GM18526 (cell line): Measurements from ENCODE around the gene SERINC5.

Source experiments
- POLR2A ChIP-seq: IDR thresholded peaks from 3 replicates; pipeline ENCODE4 v1.6.1; 2011; ENCODE audit not compliant: insufficient read length; ENCODE audit errors: extremely low read depth

The SERINC5 gene

DNA sequence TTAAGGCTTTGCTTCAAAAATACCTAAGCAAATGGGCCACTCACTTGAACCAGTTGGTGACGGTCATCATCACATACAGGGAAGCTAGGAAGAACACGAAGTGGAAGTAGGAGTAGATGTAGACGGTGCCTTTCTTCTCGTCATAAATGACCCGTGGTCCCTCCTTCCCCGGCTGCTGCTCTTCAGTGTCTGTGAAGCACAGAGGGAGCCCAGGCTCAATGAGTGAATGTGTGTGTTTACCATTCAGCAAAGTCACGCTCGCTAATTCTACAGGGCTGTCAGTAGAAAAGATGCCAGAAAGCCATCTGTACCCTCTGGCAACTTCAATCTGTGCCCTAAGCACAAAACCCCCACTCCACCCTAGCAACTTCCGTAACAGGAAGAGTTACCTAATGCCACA lies 109.8 kb downstream of the SERINC5 start:
- no peak for TF ChIP-seq POLR2A

DNA sequence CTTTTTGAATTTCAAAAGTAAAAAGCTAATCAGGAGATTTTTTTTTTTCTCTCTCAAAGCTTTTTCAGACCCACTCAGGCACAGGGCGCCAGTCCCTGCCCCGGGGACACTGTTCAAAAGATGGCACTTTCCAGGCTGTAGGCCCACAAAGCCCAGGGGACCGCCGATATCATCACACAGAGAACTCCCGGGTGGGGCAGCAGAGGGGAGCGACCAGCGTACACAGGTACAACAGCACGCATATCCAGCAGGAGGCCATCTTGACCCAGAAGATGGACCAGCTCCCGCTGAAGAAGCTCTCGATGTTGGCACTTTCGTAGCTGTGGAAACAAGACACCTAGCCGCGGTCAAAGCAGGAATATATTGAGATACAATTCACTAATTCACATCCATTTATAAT lies 112.4 kb downstream of the SERINC5 start:
- TF ChIP-seq POLR2A = no peak

DNA sequence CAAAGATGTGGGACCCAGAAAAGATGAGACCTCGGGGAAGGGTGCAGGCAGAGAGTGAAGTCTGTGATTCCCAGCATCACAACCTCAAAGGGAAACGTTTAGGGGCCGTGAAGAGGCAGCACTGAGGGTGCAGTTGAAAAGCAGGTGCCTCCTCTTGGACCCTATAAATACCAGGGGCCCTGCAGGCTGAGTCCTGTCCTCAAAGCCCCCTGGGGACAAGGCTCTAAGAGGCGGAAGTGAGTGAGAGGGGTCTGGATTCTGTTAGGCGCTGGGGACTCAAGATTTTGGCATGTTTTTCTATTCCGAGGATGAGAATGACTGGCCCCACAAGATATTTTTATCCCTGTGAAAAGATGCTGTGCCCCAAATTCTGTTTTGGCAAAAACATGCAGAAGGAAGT lies 112.9 kb downstream of the SERINC5 start:
- no peak for TF ChIP-seq POLR2A

DNA sequence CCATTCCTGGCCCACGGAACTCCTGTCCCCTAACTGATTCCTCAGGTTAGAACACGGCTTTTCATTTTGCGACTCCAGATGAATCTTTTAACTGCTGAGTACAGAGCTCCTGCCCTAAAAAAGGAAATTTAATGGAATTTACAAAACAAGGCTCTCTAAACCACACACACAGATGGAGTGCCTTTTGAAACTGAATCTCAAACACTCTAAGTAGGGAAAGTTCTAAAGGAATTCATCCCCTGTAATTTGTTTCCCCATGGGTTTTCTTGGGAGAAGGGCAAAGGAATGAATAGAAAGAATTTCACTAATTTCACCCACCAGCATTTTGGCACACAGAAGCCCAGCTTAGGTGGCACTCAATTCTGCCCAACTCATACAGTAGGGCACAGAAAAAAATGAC lies 114.2 kb downstream of the SERINC5 start:
- no peak for TF ChIP-seq POLR2A

DNA sequence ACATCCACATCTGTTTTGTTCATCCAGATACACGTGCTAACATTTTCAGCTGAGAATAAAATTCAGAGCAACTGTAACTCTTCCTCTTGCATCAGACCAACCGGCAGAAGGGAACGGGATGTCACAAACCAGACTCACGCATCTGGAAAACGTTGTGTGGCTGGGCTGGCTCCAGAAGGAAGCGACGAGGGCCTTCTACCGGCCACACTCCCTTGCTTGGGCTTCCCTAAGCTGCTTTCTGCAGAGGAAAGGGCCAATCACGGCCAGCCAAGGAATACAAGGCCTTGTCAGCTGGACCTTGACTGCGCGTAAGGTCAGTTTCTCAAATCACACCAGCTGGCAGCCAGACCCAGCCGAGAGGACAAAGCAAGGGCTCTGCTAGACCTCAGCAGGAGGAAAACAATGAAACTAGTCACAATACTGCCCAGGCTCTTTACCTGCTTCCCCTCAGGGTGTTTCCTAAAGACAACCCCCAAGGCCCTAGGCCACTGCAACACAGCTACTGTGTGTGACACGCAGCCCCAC lies 114.6 kb downstream of the SERINC5 start:
- TF ChIP-seq POLR2A = no peak

DNA sequence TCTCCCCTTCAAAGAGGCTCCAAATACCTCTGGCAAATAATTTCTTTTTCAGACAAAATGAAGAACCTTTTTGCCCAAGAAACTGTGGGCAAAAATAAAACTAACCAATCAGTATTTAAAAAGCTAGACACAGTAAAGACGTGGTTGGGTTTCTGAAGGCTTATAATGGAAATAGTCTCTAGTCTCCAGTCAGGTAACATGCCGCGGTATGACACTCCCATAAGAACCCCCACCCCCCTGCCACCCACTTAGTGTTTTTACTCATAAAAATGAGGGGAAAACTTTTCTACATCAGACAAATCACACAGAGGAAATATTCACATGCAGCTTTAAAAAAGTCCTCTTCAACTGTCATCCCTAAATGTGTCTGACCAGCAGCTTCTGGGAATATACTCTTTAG lies 115.4 kb downstream of the SERINC5 start:
- no peak for TF ChIP-seq POLR2A

DNA sequence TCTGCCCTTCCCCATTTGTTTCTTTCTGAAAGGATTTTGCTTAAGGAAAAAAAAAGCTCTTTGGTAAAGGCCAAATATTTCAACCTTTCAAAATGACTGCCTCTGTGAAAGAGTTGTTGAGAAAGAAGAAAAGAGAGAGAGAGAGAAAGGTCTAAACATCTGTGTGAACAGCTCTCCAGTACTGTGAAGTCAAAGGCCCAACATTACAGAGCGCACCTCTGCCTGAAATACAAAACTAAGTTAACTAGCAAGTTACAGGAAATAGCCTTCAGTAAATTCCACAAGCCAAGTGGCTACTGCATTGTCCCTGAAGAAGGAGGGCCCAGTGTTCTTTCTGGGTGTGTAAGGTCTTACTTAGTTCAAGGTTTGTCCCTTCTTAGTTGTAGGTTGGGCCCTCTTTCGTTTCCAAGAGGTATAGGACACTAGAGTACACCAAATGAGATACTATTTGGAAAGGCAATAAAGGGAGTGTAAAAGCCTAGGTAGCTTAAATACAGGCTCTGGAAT lies 116.3 kb downstream of the SERINC5 start:
- no peak for TF ChIP-seq POLR2A

DNA sequence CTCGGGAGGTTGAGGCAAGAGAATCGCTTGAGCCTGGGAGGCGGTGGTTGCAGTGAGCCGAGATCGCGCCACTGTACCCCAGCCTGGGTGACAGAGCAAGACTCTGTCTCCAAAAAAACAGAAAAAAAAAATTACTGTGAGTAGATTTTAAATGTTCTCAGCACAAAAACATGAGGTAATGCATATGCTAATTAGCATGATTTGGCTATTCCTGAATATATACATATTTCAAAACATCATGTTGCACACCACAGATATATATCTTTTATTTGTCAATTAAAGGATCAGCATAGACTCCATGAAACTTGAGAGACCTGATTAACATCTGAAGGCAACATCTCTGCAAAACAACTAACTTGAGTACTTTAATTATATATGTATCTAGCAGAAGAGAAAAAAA lies 117.4 kb downstream of the SERINC5 start:
- TF ChIP-seq POLR2A = no peak

DNA sequence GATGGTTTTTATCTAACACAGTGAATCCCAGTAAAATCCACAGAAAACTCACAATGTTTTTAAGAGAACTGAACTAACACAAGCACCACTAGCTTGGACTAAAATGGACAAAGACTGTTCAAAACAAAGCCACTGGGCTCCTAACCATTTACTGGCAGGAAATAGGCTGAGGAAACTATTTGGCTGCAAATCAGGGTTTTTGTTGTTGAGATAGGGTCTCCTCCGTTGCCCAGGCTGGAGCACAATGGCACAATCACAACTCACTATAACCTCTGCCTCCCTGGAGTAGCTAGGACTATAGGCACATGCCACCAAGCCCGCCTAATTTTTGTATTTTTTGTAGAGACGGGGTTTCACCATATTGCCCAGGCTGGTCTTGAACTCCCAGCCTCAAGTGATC lies 121.0 kb downstream of the SERINC5 start:
- no peak for TF ChIP-seq POLR2A

DNA sequence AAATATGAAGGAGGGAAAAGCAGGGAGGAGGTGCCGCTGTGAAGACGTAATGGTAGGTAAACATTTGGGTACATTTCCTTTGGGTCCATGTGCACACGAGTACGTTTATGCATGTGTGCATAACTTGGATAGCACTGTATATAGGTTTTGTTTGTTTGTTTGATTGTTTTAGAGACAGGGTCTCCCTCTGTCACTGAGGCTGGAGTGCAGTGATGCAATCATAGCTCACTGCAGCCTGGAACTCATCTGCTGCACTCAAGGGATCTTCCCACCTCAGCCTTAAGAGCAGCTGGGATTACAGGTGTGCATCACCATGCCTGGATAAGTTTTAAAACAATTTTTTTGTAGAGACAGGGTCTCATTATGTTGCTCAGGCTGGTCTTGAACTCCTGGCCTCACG lies 126.7 kb downstream of the SERINC5 start:
- TF ChIP-seq POLR2A = no peak

DNA sequence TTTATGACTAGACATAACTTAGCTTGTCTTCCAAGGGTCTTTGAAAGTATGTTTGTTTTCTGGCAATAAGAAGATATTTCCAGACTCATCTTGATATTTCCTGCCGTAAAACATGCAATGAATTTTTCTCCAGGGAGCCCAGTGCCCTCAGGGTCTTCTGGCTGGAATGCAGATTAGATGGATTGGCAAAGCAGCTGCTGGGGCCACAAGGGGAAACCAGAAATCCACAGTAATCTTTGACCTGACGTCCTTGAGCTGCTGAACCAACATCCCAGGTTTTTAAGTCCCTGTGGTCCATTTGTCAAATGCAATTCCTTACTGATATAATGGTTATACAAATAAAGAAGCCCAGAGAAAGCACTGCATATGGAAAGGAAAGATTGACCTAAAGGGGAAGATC lies 127.7 kb downstream of the SERINC5 start:
- no peak for TF ChIP-seq POLR2A

DNA sequence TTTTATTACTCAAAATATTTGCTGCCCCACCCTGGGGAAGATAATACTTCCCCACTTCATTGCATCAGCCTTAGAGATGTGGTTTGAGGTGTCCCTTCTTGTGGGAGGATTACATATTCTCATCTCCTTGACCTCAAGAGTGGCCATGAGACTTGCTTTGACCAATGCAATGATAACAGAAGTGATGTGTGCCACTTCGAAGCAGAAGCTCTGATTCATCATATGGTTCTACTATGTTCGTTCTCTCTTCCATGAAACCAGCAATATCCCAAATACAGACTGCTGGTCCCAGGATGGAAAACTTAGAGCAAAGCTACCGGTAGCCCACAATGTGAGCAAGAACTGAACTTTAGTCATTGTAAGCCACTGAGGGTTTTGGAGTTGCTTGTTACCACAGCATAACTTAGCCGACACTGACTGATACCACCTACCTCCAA lies 128.7 kb downstream of the SERINC5 start:
- TF ChIP-seq POLR2A = no peak

DNA sequence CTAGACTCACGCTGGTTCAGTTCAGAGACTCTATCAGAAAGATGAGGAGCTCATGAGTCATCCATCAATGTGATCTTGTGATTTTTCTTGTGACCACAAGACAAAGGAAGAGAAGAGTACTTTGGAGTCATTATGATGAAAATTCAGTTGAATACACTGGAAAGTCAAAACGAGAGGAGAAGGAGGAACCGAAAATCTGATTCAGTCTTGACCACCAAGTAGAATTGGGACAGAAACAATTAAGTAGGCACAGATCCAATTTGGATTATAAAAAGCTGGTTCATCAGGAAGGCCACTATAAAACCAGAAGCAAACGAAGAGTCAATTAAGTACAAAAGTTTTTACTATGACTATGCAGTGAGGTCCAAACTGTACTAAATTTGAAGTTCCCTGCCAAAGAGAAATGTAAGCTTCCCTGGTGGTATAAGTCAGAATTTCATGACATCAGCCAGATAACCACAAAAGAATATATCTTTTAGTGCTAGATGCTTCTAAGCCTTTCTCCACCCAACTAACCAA lies 129.8 kb downstream of the SERINC5 start:
- no peak for TF ChIP-seq POLR2A

DNA sequence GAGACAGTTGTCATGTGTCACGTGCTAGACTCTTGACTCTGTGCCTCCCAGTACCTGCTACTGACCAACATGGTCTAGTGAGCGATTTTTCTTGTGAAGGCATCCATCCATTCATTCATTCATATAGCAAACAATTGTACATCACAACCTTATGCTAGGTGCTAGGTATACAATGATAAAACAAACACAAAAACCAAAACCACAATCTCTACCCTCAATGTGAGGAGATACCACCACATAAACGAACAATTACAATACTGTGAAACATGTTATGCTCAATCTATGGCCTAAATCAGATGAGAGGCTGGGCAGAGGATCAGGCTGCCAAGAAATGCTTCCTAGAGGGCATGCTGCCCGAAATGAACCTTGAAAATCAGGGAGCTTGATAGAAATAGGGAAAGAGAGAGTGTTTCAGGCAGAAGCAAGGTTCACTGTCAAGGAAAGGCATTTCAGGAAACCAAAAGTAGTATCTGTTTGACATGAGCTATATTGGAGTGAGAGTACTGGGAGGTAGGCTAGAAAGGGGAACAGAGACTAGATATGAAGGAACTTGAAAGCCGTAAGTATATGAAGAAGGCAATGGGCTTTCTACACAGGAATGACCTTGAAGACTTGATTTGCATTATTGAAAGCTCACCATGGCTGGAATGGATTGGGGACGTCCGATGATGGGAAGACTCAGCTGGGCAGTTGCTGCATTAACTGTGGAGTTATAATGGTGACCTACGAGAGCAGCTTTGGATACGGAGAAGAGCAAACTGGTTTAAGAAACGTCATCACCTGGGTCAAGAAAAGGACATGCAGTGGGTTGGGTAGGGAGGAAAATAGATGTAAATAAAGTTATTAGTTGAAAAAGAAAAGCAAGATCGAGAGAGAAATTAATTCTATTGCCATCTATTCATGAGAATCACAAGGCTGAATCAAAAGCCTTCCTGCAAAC lies 130.6 kb downstream of the SERINC5 start:
- no peak for TF ChIP-seq POLR2A

DNA sequence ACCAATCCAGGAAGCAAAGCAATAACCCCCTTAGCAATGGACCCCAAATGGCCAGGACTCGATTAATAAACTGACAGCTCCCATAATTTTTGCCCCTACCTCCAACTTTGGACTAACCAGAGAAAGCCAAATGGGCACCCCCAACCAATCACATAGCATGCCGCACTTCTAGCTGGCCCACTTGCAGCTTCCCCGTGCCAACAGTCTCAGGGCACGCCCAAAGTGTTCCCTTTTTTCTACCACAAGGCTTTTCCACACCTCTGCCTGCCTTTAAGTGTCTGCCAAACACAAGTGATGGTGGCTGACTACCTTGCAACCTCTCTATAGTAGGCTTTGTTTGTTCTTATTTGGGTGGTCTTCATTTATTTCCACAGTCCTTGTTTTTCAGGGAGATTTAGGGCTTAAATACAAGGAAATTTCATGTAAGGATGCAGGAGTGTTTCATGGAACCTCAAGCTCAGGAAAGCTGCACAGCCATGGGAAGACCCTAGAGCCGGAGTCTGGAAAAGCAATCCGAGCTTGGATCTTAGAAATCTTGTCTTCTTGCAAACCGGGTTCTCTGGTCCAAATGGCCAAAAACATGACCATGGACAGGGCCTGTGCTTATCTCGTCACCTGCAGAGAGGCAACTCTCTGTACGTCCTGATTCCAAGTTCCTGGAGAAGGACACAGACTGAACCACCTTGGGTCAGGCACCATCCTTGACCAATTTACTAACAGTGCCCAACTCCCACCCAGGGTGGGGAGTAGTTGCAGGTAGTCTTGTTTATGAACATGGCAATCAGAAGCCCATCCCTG lies 131.5 kb downstream of the SERINC5 start:
- TF ChIP-seq POLR2A = no peak
